ENCODE results near the gene AUTS2. TPM values are rescaled to one million over a fixed set of nuclear protein-coding genes. Genes with fewer than 3 reads are reported as not detected.

The AUTS2 gene
- total RNA-seq, 1 donor from 2014 or later, result 56.0 TPM

DNA sequence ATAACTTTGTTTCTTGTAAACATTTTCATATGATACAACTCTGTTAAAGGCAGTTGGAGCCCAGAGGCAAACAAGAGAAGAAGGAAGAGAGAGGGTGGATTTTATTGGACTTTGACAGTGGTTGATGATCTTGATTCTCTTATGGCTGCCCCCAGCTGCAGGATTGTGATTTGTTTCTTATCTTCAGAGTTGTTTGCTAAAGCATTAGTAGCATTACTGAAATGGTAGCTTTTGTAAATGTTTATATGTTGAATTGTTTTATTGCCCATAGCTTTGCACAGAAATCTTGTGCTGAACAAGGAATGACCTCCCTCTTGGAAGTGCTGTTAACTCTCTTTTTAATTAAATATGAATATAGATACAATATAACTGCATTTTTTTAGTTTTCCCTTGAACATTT is 309.4 kb downstream of the AUTS2 start:
- ATAC-seq (no peak), DNase-seq (no peak)
- TF ChIP-seq, protein P1, sequence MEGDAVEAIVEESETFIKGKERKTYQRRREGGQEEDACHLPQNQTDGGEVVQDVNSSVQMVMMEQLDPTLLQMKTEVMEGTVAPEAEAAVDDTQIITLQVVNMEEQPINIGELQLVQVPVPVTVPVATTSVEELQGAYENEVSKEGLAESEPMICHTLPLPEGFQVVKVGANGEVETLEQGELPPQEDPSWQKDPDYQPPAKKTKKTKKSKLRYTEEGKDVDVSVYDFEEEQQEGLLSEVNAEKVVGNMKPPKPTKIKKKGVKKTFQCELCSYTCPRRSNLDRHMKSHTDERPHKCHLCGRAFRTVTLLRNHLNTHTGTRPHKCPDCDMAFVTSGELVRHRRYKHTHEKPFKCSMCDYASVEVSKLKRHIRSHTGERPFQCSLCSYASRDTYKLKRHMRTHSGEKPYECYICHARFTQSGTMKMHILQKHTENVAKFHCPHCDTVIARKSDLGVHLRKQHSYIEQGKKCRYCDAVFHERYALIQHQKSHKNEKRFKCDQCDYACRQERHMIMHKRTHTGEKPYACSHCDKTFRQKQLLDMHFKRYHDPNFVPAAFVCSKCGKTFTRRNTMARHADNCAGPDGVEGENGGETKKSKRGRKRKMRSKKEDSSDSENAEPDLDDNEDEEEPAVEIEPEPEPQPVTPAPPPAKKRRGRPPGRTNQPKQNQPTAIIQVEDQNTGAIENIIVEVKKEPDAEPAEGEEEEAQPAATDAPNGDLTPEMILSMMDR (IDR thresholded peaks at IDR 0.05), result no peak
- H3K36me3 ChIP-seq, result no peaks in the 10 kb centered on the region
- intact Hi-C loops (cut with DNase I), result no loop called here
- no peaks in the 10 kb centered on the region for H3K4me1 ChIP-seq
- no peak overlapping the region for H3K4me3 ChIP-seq
- no peaks in the 10 kb centered on the region for H3K27me3 ChIP-seq
- no peaks in the 10 kb centered on the region for H3K9me3 ChIP-seq
- no peak overlapping the region for H3K27ac ChIP-seq

GRCh38 chr7:69908454-69908853 is 310.2 kb downstream of the AUTS2 start:
- intact Hi-C loops (cut with DNase I), result no loop called here
- Histone ChIP-seq H3K27ac (no peak overlapping the region), H3K4me1 (no peaks in the 10 kb centered on the region), H3K27me3 (no peaks in the 10 kb centered on the region), H3K9me3 (no peaks in the 10 kb centered on the region), H3K4me3 (no peak overlapping the region), H3K36me3 (no peaks in the 10 kb centered on the region)
- ATAC-seq, result no peak
- DNase-seq, result no peak
- TF ChIP-seq, protein P1 (IDR thresholded peaks at IDR 0.05), result no peak

DNA sequence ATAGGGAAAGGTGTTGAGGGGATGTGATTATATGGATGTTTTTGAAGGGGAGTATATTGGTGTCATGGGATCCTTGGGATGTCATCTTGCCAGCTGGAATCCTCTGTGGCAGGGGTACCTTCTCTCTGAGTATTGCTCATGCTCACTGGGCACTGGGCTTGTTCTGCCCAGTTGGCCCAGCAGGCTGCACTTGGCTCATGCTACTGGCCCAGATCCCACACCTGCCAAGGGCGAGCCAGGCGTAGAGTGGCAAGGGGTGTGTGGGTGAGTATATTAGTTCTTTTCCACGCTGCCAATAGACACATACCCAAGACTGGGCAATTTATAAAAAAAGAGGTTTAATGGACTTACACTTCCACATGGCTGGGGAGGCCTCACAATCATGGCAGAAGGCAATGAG is 311.9 kb downstream of the AUTS2 start:
- TF ChIP-seq, protein P1 (IDR thresholded peaks at IDR 0.05), result no peak
- intact Hi-C loops (cut with DNase I), result no loop called here
- ATAC-seq, result peak; percentile 30

DNA sequence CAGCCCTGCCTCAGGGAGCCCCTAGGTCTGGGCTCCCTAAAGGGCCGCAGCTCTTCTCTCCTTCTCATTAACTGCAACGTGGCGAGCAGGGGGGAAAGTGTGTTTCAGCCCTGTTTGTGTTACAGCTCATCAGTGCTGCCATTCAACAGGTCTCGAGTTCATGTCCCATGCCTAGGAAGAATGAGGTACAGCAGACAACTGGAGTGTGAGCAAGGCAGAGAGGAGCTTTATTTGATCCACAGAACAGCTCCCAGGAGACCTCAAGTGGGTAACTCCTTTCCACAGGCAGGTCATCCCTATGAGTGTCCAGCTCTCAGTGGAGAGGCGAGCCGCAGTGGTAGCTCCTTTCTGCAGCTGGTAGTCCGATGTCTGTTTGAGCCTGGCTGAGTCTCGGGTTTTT is 313.1 kb downstream of the AUTS2 start:
- ATAC-seq (no peak), DNase-seq (no peak)
- TF ChIP-seq, protein P1 (IDR thresholded peaks at IDR 0.05), result no peak
- Histone ChIP-seq H3K9me3 (no peaks in the 10 kb centered on the region), H3K4me1 (no peaks in the 10 kb centered on the region), H3K4me3 (no peak overlapping the region), H3K27me3 (no peaks in the 10 kb centered on the region), H3K36me3 (no peaks in the 10 kb centered on the region), H3K27ac (no peak overlapping the region)
- intact Hi-C loops (cut with DNase I), result no loop called here

More for the DNA sequence above, 311.9 kb downstream of the AUTS2 start:
- Histone ChIP-seq H3K4me3 (no peak overlapping the region), H3K27ac (no peak overlapping the region), H3K27me3 (no peaks in the 10 kb centered on the region), H3K9me3 (no peaks in the 10 kb centered on the region), H3K36me3 (no peaks in the 10 kb centered on the region), H3K4me1 (no peaks in the 10 kb centered on the region)
- DNase-seq, result no peak

DNA sequence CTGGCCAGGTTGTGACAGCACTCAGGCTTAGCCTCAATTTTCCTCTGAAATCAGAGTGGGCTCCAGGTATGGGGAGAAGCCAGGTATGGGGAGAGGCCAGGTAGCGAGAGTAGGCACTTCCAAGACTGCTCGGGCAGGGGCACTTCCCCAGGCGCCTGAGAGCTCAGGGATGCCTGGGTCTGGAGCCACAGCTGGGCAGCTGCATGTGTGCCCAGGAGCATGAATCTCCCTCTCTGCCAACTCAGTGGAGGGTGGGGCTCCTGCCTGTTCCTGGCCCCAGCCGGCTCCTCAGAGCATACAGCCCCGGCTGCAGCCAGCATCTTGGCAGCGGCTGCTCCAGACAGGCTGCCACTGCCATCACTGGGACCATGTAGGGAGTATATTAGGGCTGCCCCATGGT is 313.9 kb downstream of the AUTS2 start:
- ATAC-seq, result no peak
- Histone ChIP-seq H3K27me3 (no peaks in the 10 kb centered on the region), H3K4me3 (no peak overlapping the region), H3K4me1 (no peaks in the 10 kb centered on the region), H3K27ac (no peak overlapping the region), H3K9me3 (no peaks in the 10 kb centered on the region), H3K36me3 (no peaks in the 10 kb centered on the region)
- no peak for DNase-seq
- intact Hi-C loops (cut with DNase I), result no loop called here
- TF ChIP-seq, protein P1 (IDR thresholded peaks at IDR 0.05), result no peak

- H3K27ac ChIP-seq, result no peak overlapping the region
- DNase-seq (no peak), ATAC-seq (no peak)
- H3K9me3 ChIP-seq, result no peaks in the 10 kb centered on the region
- no peaks in the 10 kb centered on the region for H3K36me3 ChIP-seq
- TF ChIP-seq, protein P1 (IDR thresholded peaks at IDR 0.05), result no peak
- intact Hi-C loops (cut with DNase I), result no loop called here
- H3K4me1 ChIP-seq, result no peaks in the 10 kb centered on the region
- H3K4me3 ChIP-seq, result no peak overlapping the region
- no peaks in the 10 kb centered on the region for H3K27me3 ChIP-seq
Measured at GRCh38 chr7:69912846-69913245, 314.6 kb downstream of the AUTS2 start.
